ENCODE data around the gene ZBBX.

GRCh38 chr3:167289435-167289834 is 90.7 kb downstream of the ZBBX start:
- no peak for TF ChIP-seq CTCF (IDR thresholded peaks at IDR 0.05)
- TF ChIP-seq POLR2A (IDR thresholded peaks at IDR 0.05): no peak

Data from testis (tissue), 2 donors.